Neural progenitor cell (in vitro differentiated cells): ENCODE measurements around the gene KLHL21.

ENCODE experiments used
- CTCF ChIP-seq: fragments of 200-600 bp; sonication (generic); IDR thresholded peaks from 2 replicates; pipeline ENCODE4 v1.5.1; 2017; ENCODE audit warnings: antibody characterized with exemption, mild to moderate bottlenecking
- EZH2 ChIP-seq: fragments of 200-600 bp; sonication (generic); IDR thresholded peaks from 2 replicates; pipeline ENCODE4 v1.6.1; 2017; ENCODE audit warnings: antibody characterized with exemption, mild to moderate bottlenecking, moderate library complexity
- EZH2phosphoT487 ChIP-seq: fragments of 200-600 bp; sonication (generic); IDR thresholded peaks from 2 replicates; pipeline ENCODE4 v1.6.1; 2017; ENCODE audit warnings: antibody characterized with exemption

GRCh38 chr1:6577831-6578525 lies 24.7 kb downstream of the KLHL21 start:
- no peak for TF ChIP-seq EZH2
- TF ChIP-seq CTCF: no peak
- no peak for TF ChIP-seq EZH2phosphoT487
